HepG2 (cell line): ENCODE results near the gene KATNB1. TPM values are rescaled to one million over a fixed set of nuclear protein-coding genes. Genes with fewer than 3 reads are reported as not detected.
A peak's percentile ranks its signal among the peaks of the same experiment; 100 is the strongest.

ENCODE experiments used
- ATAC-seq: fragments of 200-7000 bp; cut with Tn5 transposase; 3 replicates; pipeline ENCODE4 v1.9.1; 2020; ENCODE audit warnings: mild to moderate bottlenecking, moderate library complexity
- BruUV-seq: library from RNA; stranded (reverse); fragments of 400-500 nt; replicated peaks from 2 replicates; lab custom pipeline; 2021; lab: Mats Ljungman, UMichigan
- CTCF ChIA-PET: fragments of 300-600 bp; formaldehyde crosslinking; extraction: SDS; loops from one replicate; lab custom pipeline; 2021; ENCODE audit warnings: low total read pairs, inconsistent platforms, low intra/inter-chr PET ratio; lab: Yijun Ruan, JAX
- POLR2A ChIA-PET: fragments of 350-600 bp; sonication (Branson Sonifier 250); formaldehyde crosslinking; loops from one replicate; lab custom pipeline; 2020; ENCODE audit warnings: antibody characterized with exemption, inconsistent platforms; lab: Yijun Ruan, JAX
- DNase-seq: peaks from one replicate; pipeline ENCODE4 v3.0.0-alpha.2; 2015; ENCODE audit warnings: low spot score
- FAIRE-seq: peaks from 3 replicates; lab custom pipeline; 2011; peaks lifted over from hg19 to GRCh38; lab: Jason Lieb, UNC
- H2AFZ ChIP-seq: one replicate; pipeline ENCODE4 v1.6.1; 2011; ENCODE audit warnings: low read length, inconsistent platforms
- H3K27ac ChIP-seq: fragments of 300-600 bp; 3 replicates; pipeline ENCODE4 v1.8.0; 2011; ENCODE audit warnings: mixed run types, mild to moderate bottlenecking, mixed read lengths, low read length, inconsistent platforms; ENCODE audit not compliant: insufficient read depth; ENCODE audit errors: extremely low read length
- H3K27me3 ChIP-seq, 2 experiments: fragments of 200-600 bp in 1 of 2; 2 replicates in 1 of 2; 3 replicates in 1 of 2; pipeline versions ENCODE4 v1.6.0 to v1.8.0; 2011; ENCODE audit warnings: low read length in 2 of 2, mild to moderate bottlenecking in 2 of 2, moderate library complexity in 2 of 2, inconsistent platforms in 1 of 2; ENCODE audit not compliant: insufficient read depth in 2 of 2, control insufficient read depth in 1 of 2
- H3K36me3 ChIP-seq, 2 experiments: fragments of 200-600 bp in 1 of 2; replicated peaks in 1 of 2; 2 replicates in 1 of 2; 3 replicates in 1 of 2; pipeline versions ENCODE4 v1.5.1 to v1.8.0; 2011; ENCODE audit warnings: low read length in 2 of 2, inconsistent platforms in 1 of 2; ENCODE audit not compliant: insufficient read depth in 2 of 2, control insufficient read depth in 1 of 2
- H3K4me1 ChIP-seq: 2 replicates; pipeline ENCODE4 v1.5.1; 2012; ENCODE audit warnings: low read length, inconsistent platforms; ENCODE audit not compliant: insufficient read depth
- H3K4me2 ChIP-seq: 2 replicates; pipeline ENCODE4 v1.6.0; 2011; ENCODE audit warnings: low read depth, low read length, inconsistent platforms
- H3K4me3 ChIP-seq, 3 experiments: fragments of 200-600 bp in 1 of 3; sonication (generic), shearing (Covaris generic) in 1 of 3; replicated peaks in 1 of 3; 2 replicates each; pipeline ENCODE4 v1.5.1; 2011 to 2016; ENCODE audit warnings: low read length in 3 of 3, inconsistent platforms in 2 of 3, low read depth in 2 of 3, mild to moderate bottlenecking in 2 of 3, control low read depth in 1 of 3, mixed read lengths in 1 of 3; ENCODE audit not compliant: insufficient read depth in 1 of 3
- H3K79me2 ChIP-seq: one replicate; pipeline ENCODE4 v1.6.1; 2011; ENCODE audit warnings: low read length, inconsistent platforms; ENCODE audit not compliant: insufficient read depth
- H3K9ac ChIP-seq: 2 replicates; pipeline ENCODE4 v1.6.0; 2011; ENCODE audit warnings: mild to moderate bottlenecking, low read depth, low read length, inconsistent platforms; ENCODE audit not compliant: insufficient read depth
- H3K9me3 ChIP-seq: 2 replicates; pipeline ENCODE4 v1.5.1; 2012; ENCODE audit warnings: mild to moderate bottlenecking, low read length
- H4K20me1 ChIP-seq: 2 replicates; pipeline ENCODE4 v1.6.0; 2011; ENCODE audit warnings: inconsistent platforms, mild to moderate bottlenecking, low read length, moderate library complexity; ENCODE audit not compliant: insufficient read depth
- AGO1 ChIP-seq: fragments of 200-400 bp; formaldehyde crosslinking; IDR thresholded peaks from 2 replicates; pipeline ENCODE4 v1.6.1; 2017; ENCODE audit warnings: mild to moderate bottlenecking, low read depth, low read length, moderate library complexity; ENCODE audit not compliant: poor library complexity, severe bottlenecking
- ATF7 ChIP-seq, 2 experiments: fragments of 450-650 bp in 1 of 2; sonication (generic) in 1 of 2; formaldehyde crosslinking in 1 of 2; IDR thresholded peaks; 2 replicates each; pipeline versions ENCODE4 v1.4.0 to v1.6.1; 2016 to 2020; ENCODE audit warnings: antibody characterized with exemption in 1 of 2, mild to moderate bottlenecking in 1 of 2, missing genetic modification reagents in 1 of 2
- CEBPB ChIP-seq: IDR thresholded peaks from 2 replicates; pipeline ENCODE4 v1.6.1; 2011; ENCODE audit warnings: low read depth, low read length, improper control_type of control experiment, borderline replicate concordance
- CEBPG ChIP-seq: IDR thresholded peaks from 2 replicates; pipeline ENCODE4 v1.6.1; 2016
- CREB1 ChIP-seq, 2 experiments: fragments of 450-650 bp in 1 of 2; IDR thresholded peaks; 2 replicates each; pipeline ENCODE4 v1.6.1; 2016 to 2017; ENCODE audit warnings: control low read depth in 1 of 2, mild to moderate bottlenecking in 1 of 2, missing compliant biosample characterization in 1 of 2, missing genetic modification characterization in 1 of 2
- FOXA1 ChIP-seq, 2 experiments: fragments of 450-650 bp in 1 of 2; sonication (generic) in 1 of 2; formaldehyde crosslinking in 1 of 2; IDR thresholded peaks; 2 replicates each; pipeline versions ENCODE4 v1.4.0 to v1.6.1; 2016 to 2020; ENCODE audit warnings: missing genetic modification reagents in 1 of 2
- MEF2D ChIP-seq: sonication (generic); formaldehyde crosslinking; IDR thresholded peaks from 2 replicates; pipeline ENCODE4 v1.5.1; 2020; ENCODE audit warnings: mild to moderate bottlenecking, missing genetic modification reagents
- PCBP2 ChIP-seq: fragments of 200-400 bp; formaldehyde crosslinking; optimal IDR thresholded peaks from 2 replicates; pipeline ENCODE3; 2018; ENCODE audit warnings: low read length, low read depth; ENCODE audit not compliant: poor library complexity, severe bottlenecking
- POLR2A ChIP-seq, 2 experiments: IDR thresholded peaks; 2 replicates each; pipeline ENCODE4 v1.6.1; 2011; ENCODE audit warnings: low read depth in 2 of 2, low read length in 2 of 2, mild to moderate bottlenecking in 1 of 2, moderate library complexity in 1 of 2; ENCODE audit not compliant: insufficient read depth in 1 of 2
- THAP11 ChIP-seq: IDR thresholded peaks from 2 replicates; pipeline ENCODE4 v1.6.1; 2016; ENCODE audit warnings: missing biosample characterization, missing genetic modification reagents
- ZFAT ChIP-seq: sonication (generic); formaldehyde crosslinking; conservative IDR thresholded peaks from 2 replicates; pipeline ENCODE4 v1.8.1; 2023; ENCODE audit warnings: missing genetic modification reagents, inconsistent platforms
- ZNF225 ChIP-seq: sonication (generic); formaldehyde crosslinking; IDR thresholded peaks from 2 replicates; pipeline ENCODE4 v1.4.0; 2020; ENCODE audit warnings: mild to moderate bottlenecking, missing genetic modification reagents
- ZNF512 ChIP-seq: sonication (generic); formaldehyde crosslinking; IDR thresholded peaks from 2 replicates; pipeline ENCODE4 v1.4.0; 2020; ENCODE audit warnings: mild to moderate bottlenecking, missing genetic modification reagents
- ZNF629 ChIP-seq: sonication (generic); formaldehyde crosslinking; conservative IDR thresholded peaks from 2 replicates; pipeline ENCODE4 v1.5.0; 2020; ENCODE audit warnings: missing genetic modification reagents
- ZNF768 ChIP-seq: sonication (generic); formaldehyde crosslinking; IDR thresholded peaks from 2 replicates; pipeline ENCODE4 v1.4.0; 2020; ENCODE audit warnings: missing genetic modification reagents
- WGBS: methylation state at CpG from one replicate; pipeline ENCODE4 v1.1.6; 2017; ENCODE audit warnings: low lambda C conversion rate; 5-methylcytosine and 5-hydroxymethylcytosine counted together
- in situ Hi-C: cut with HindIII; loops from 2 replicates; pipeline ENCODE4 v1.10.0; 2017; ENCODE audit warnings: low pct_unique_long_range_greater_than_20kb; ENCODE audit not compliant: extremely low pct_ligation_motif_present
- intact Hi-C: fragments of 100-400 bp; cut with micrococcal nuclease; formaldehyde crosslinking; loops from one replicate; pipeline ENCODE4 v1.10.0; 2022; ENCODE audit not compliant: unreplicated experiment
- polyA plus RNA-seq, 8 experiments: library from polyadenylated mRNA; depleted of rRNA in 3 of 8; stranded (reverse) in 7 of 8; unstranded in 1 of 8; fragments of >200 nt; fragmentation: Illumina TruSeq in 4 of 8; extraction: Trizol in 4 of 8; gene quantifications; 2 replicates each; pipeline versions ENCODE4 v1.2.1 to v1.2.3, GENCODE V29; 2011 to 2016; ENCODE audit warnings: low read depth in 4 of 8, missing spikeins in 1 of 8, mixed read lengths in 1 of 8; ENCODE audit not compliant: insufficient read depth in 1 of 8
- total RNA-seq, 5 experiments: library from RNA; depleted of rRNA; stranded (reverse); fragments of >200 nt; fragmentation: Illumina TruSeq; extraction: Trizol; gene quantifications; 2 replicates each; pipeline ENCODE4 v1.2.3, GENCODE V29; 2016; ENCODE audit warnings: low read depth in 1 of 5

KATNB1 gene
- total and polyA plus RNA-seq, 2 of the 13 experiments (the other 11 are each of a cell fraction or from before 2014, with no cell fraction given): 31.5 to 43.5 TPM

- peak; percentile 29; the same call in 1 of the 2 replicates for TF ChIP-seq CEBPB
- no peak for TF ChIP-seq AGO1
- peak; percentile 30; the same call in 1 of the 2 replicates for TF ChIP-seq ZNF768 (CRISPR knock-in tag)
- no peak for TF ChIP-seq POLR2A (IDR thresholded peaks at IDR 0.05; ENCODE audit: insufficient read depth in 1 of 2, low read depth in 2 of 2, low read length in 2 of 2)
- peak; percentile 26; the same call in 1 of the 2 replicates for TF ChIP-seq CEBPG (CRISPR knock-in tag)
- TF ChIP-seq ZFAT: no peak
- TF ChIP-seq ZNF629 (CRISPR knock-in tag): peak; percentile 85
- no peak for TF ChIP-seq THAP11
- TF ChIP-seq ZNF225 (CRISPR knock-in tag): no peak
Observed at GRCh38 chr16:57689762-57690558, 45.6 kb upstream of the KATNB1 start (continued).

GRCh38 chr16:57690782-57691471, 44.6 kb upstream of the KATNB1 start:
- WGBS: 84% methylated on average over 3 of the region's 4 CpGs
- H3K27me3 ChIP-seq: no peaks in the 10 kb centered on the region
- no peak overlapping the region for H3K27ac ChIP-seq
- no TSS peak for BruUV-seq
- no peak for DNase-seq
- no peak for TF ChIP-seq MEF2D
- peak; percentile 54 for TF ChIP-seq PCBP2
- TF ChIP-seq ATF7 (IDR thresholded peaks at IDR 0.05): peak; percentile 70
- TF ChIP-seq ATF7 (CRISPR knock-in tag; IDR thresholded peaks at IDR 0.05): no peak
- 0 out of 2 replicates have a peak, but pooled peaks have one; percentile 28 for TF ChIP-seq FOXA1 (IDR thresholded peaks at IDR 0.05)
- TF ChIP-seq FOXA1 (CRISPR knock-in tag; IDR thresholded peaks at IDR 0.05): no peak
- peak; percentile 80; the same call in 1 of the 2 replicates for TF ChIP-seq ZNF512 (CRISPR knock-in tag)
- TF ChIP-seq CREB1 (IDR thresholded peaks at IDR 0.05): peak; percentile 53; the same call in 1 of the 2 replicates
- no peak for TF ChIP-seq CREB1 (CRISPR knock-in tag; IDR thresholded peaks at IDR 0.05)
- no peak overlapping the region for H3K4me3 ChIP-seq
- FAIRE-seq: no peak
- no peaks in the 10 kb centered on the region for H3K36me3 ChIP-seq
- in situ Hi-C loops: no loop called here
- intact Hi-C loops: no loop called here
- no peaks in the 10 kb centered on the region for H3K79me2 ChIP-seq
- no peak for ATAC-seq
- no peak overlapping the region for H2AFZ ChIP-seq
- H4K20me1 ChIP-seq: no peaks in the 10 kb centered on the region
- CTCF ChIA-PET: no interaction called here
- no peaks in the 10 kb centered on the region for H3K9me3 ChIP-seq
- POLR2A ChIA-PET: interaction anchor here (0.7 to 2.3 kb wide), 2 partner anchors 9 to 10 kb away, joined by 3 to 7 read pairs; no protein-coding TSS in a partner anchor
- H3K9ac ChIP-seq: no peak overlapping the region
- no peak overlapping the region for H3K4me2 ChIP-seq
- peaks cover 83% of the 10 kb centered on the region for H3K4me1 ChIP-seq
